NT2/D1 (cell line): ENCODE results near the gene CLRN3.

Source experiments
- SUZ12 ChIP-seq: IDR thresholded peaks from 2 replicates; pipeline ENCODE4 v1.6.1; 2011; ENCODE audit not compliant: insufficient read length, insufficient read depth; ENCODE audit errors: extremely low read depth
- YY1 ChIP-seq: IDR thresholded peaks from 2 replicates; pipeline ENCODE4 v1.6.1; 2011; ENCODE audit not compliant: insufficient read length, insufficient read depth
- ZNF274 ChIP-seq: IDR thresholded peaks from 2 replicates; pipeline ENCODE4 v1.6.1; 2011; ENCODE audit warnings: mild to moderate bottlenecking, low read depth, low read length

- no peak for TF ChIP-seq ZNF274
- TF ChIP-seq YY1 = no peak
- no peak for TF ChIP-seq SUZ12
These were observed 42.8 kb downstream of the CLRN3 start for GRCh38 chr10:127849921-127850320.
